NB4 (cell line): ENCODE data around the gene GRB10.
A peak's percentile ranks its signal among the peaks of the same experiment; 100 is the strongest.
"Not testable (repeated sequence)": the region's sequence is repeated elsewhere in the genome, so short reads cannot be mapped to it uniquely, and the experiment has no call there.

Source experiments
- DNase-seq: peaks from one replicate; pipeline ENCODE4 v3.0.0; 2010; ENCODE audit warnings: low read depth
- H3K4me3 ChIP-seq: one replicate; pipeline ENCODE4 v1.5.1; 2011; ENCODE audit warnings: mild to moderate bottlenecking, low read depth, low read length, moderate library complexity
- CTCF ChIP-seq: IDR thresholded peaks from one replicate; pipeline ENCODE4 v1.5.1; 2012; ENCODE audit warnings: low read depth, low read length
- MAX ChIP-seq: IDR thresholded peaks from 2 replicates; pipeline ENCODE4 v1.6.1; 2011; ENCODE audit warnings: low read depth, low read length
- MYC ChIP-seq: IDR thresholded peaks from 2 replicates; pipeline ENCODE4 v1.6.1; 2011; ENCODE audit warnings: low read depth, low read length
- POLR2A ChIP-seq: IDR thresholded peaks from 2 replicates; pipeline ENCODE4 v1.6.1; 2011; ENCODE audit warnings: mild to moderate bottlenecking; ENCODE audit not compliant: insufficient read length; ENCODE audit errors: extremely low read depth

Gene GRB10

DNA sequence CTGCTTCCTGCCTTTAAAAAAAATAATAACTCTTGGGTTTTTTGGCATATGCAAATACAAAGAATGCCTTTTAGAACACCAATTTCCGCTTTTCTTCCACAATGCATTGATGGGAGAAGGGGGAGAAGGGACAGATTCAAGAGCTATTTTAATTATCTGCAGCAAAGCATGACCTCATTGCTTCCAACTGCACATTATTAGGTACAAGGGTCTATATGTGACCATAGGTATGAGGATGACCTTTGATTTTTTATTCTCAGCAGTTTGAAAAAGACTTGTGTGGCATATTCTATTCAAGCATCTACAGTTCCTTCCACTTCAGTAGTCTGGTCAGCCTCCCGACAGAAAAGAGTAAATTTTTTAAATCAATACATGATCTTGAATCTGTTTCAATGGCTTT is 39.7 kb downstream of the GRB10 start:
- no peak for DNase-seq
- H3K4me3 ChIP-seq, result no peak overlapping the region
- TF ChIP-seq POLR2A (no peak), CTCF (no peak)

GRCh38 chr7:50742401-50742800 is 40.3 kb downstream of the GRB10 start:
- no peak for TF ChIP-seq MYC
- no peak for TF ChIP-seq POLR2A
- no peak for TF ChIP-seq CTCF
- no peak for TF ChIP-seq MAX
- no peak overlapping the region for H3K4me3 ChIP-seq
- DNase-seq, result no peak

GRCh38 chr7:50739744-50740435 is 42.8 kb downstream of the GRB10 start:
- TF ChIP-seq MYC (no peak), POLR2A (no peak), CTCF (no peak), MAX (0 out of 2 replicates have a peak, but pooled peaks have one; percentile 8)
- DNase-seq, result no peak
- no peak overlapping the region for H3K4me3 ChIP-seq

DNA sequence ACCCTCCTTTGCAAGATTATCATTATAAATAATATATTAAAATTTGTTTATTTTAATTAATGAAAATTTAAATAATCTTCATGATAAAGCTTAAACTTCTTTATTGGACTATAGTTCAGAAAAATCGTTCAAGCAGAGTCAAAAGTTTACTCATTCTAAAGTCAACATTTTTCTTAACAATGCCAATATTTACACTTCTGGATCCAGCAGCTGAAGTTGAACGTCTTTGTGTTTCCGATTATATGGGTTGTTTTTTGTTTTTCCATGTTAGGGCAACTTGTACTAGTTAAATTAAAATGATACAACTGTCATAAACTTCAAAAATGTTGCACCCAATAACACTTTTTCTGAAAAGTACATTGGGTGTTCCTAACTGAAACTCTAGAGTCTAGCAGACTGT is 43.8 kb downstream of the GRB10 start:
- no peak for DNase-seq
- no peak for TF ChIP-seq MYC
- TF ChIP-seq POLR2A, result no peak
- no peak for TF ChIP-seq MAX
- TF ChIP-seq CTCF, result no peak
- no peak overlapping the region for H3K4me3 ChIP-seq

DNA sequence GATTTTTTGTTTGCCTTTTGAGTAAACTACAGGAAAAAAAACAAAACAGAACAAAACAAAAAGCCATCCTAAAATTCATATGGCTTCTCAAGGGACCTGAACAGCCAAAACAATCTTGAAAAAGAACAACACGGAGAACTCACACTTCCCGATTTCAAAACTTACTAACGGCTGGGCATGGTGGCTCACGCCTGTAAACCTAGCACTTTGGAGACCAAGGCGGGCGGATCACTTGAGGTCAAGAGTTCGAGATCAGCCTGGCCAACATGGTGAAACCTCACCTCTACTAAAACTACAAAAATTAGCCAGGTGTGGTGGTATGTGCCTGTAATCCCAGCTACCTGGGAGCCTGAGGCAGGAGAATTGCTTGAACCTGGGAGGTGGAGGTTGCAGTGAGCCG is 46.9 kb downstream of the GRB10 start:
- DNase-seq, H3K4me3 ChIP-seq: not testable (repeated sequence)

DNA sequence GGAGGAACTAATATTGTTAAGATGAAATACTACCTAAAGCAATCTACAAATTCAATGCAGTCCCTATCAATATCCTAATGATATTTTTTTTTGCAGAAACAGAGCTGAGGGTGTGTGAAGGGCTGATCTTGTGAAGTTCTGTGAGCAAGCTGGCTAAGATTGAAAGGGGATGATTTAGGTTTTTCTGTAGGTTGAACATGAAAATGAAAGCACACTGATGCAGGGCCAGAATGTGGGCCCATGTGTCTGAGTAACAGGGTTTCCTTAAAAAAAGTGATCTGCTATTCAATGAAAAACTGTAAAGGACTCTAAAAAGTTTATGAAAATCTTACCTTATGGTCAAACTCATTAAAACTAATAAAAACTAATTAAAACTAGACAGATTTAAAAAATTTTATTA is 47.4 kb downstream of the GRB10 start:
- no peak overlapping the region for H3K4me3 ChIP-seq
- no peak for DNase-seq
- TF ChIP-seq POLR2A, result no peak
- no peak for TF ChIP-seq MAX
- TF ChIP-seq MYC, result no peak
- no peak for TF ChIP-seq CTCF
